ENCODE measurements around the gene RFX3.

The RFX3 gene

DNA sequence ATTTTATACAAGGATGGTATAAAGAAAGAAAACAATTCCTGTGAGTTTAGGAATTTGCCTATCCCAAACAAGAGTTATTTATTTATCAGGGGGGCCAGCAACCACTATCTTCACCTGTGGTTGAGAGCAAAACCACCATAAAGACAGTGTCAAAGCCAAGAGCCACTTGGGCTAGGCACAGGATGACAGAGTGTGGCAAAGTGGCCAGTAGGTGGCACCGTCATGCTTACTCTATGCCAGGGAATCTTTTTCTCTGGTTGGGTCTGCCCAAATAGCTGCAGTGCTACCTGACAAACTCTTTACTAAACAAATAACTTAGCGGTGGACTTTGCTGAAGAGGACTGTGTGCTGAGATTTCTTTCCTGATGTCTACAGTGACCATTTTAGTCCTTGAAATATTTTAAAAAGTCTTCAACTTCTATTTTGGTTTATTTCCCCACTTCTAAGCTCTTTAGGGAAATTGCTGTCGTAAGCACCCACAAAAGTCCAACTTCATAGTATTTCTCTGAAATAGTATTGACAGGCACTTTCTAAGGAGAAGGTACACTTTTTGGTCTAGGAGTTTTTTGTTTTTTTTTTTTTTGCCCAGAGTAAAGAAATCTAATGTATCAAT is 285.0 kb downstream of the RFX3 start:
- Histone ChIP-seq H3K4me2 (ENCODE audit: insufficient read depth, low read length) (no peak overlapping the region), H2AFZ (ENCODE audit: low read depth, low read length) (no peak overlapping the region), H4K20me1 (ENCODE audit: insufficient read depth, low read length) (no peaks in the 10 kb centered on the region), H3K79me2 (ENCODE audit: insufficient read depth, low read length) (no peaks in the 10 kb centered on the region), H3K27me3 (ENCODE audit: insufficient read depth, low read length, poor library complexity) (no peaks in the 10 kb centered on the region), H3K4me1 (ENCODE audit: insufficient read depth, low read length) (no peaks in the 10 kb centered on the region), H3K4me3 (ENCODE audit: low read depth in 1 of 2, low read length in 2 of 2) (no peak overlapping the region), H3K36me3 (ENCODE audit: insufficient read depth, low read length) (0 out of 2 replicates have a peak, but pooled peaks cover 2% of the 10 kb centered on the region), H3K9me3 (ENCODE audit: insufficient read depth, low read length, severe bottlenecking) (no peaks in the 10 kb centered on the region), H3K27ac (ENCODE audit: low read length) (no peak overlapping the region), H3K9ac (ENCODE audit: low read depth, low read length) (no peak overlapping the region)
- TF ChIP-seq, protein P1, sequence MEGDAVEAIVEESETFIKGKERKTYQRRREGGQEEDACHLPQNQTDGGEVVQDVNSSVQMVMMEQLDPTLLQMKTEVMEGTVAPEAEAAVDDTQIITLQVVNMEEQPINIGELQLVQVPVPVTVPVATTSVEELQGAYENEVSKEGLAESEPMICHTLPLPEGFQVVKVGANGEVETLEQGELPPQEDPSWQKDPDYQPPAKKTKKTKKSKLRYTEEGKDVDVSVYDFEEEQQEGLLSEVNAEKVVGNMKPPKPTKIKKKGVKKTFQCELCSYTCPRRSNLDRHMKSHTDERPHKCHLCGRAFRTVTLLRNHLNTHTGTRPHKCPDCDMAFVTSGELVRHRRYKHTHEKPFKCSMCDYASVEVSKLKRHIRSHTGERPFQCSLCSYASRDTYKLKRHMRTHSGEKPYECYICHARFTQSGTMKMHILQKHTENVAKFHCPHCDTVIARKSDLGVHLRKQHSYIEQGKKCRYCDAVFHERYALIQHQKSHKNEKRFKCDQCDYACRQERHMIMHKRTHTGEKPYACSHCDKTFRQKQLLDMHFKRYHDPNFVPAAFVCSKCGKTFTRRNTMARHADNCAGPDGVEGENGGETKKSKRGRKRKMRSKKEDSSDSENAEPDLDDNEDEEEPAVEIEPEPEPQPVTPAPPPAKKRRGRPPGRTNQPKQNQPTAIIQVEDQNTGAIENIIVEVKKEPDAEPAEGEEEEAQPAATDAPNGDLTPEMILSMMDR (IDR thresholded peaks at IDR 0.05; ENCODE audit: borderline replicate concordance, extremely low read depth, low read length, poor library complexity, severe bottlenecking), result peak; percentile 91
- no peak for TF ChIP-seq EZH2 (IDR thresholded peaks at IDR 0.05; ENCODE audit: borderline replicate concordance, low read depth, low read length, severe bottlenecking)
- DNase-seq, result peak; percentile 75
- ATAC-seq (ENCODE audit: insufficient read depth, low read depth), result peak; percentile 99

DNA sequence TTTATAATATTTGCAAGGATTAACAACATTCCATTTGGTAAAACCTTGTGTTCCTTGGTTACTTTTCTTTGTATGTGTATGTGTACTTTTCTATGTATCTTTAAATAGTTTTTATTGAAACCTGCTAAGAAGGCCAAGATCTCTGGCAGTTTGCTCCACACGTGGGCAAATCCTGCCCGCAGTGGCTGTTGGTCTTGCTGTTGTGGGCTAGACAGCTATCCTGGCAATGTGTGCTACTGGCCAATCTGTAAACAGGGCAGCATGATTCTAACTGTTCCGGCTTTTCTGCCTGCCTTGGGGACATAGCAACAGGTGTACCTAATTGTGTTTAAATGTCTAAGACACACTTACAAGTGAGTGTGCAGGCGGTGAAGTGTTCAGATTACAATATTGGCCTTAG is 286.6 kb downstream of the RFX3 start:
- DNase-seq (no peak), ATAC-seq (ENCODE audit: insufficient read depth, low read depth) (no peak)
- Histone ChIP-seq H3K9me3 (ENCODE audit: insufficient read depth, low read length, severe bottlenecking) (no peaks in the 10 kb centered on the region), H3K9ac (ENCODE audit: low read depth, low read length) (no peak overlapping the region), H3K4me1 (ENCODE audit: insufficient read depth, low read length) (no peaks in the 10 kb centered on the region), H3K36me3 (ENCODE audit: insufficient read depth, low read length) (no peaks in the 10 kb centered on the region), H3K79me2 (ENCODE audit: insufficient read depth, low read length) (no peaks in the 10 kb centered on the region), H3K4me2 (ENCODE audit: insufficient read depth, low read length) (no peak overlapping the region), H3K4me3 (ENCODE audit: low read depth in 1 of 2, low read length in 2 of 2) (no peak overlapping the region), H3K27me3 (ENCODE audit: insufficient read depth, low read length, poor library complexity) (no peaks in the 10 kb centered on the region), H3K27ac (ENCODE audit: low read length) (no peak overlapping the region), H4K20me1 (ENCODE audit: insufficient read depth, low read length) (no peaks in the 10 kb centered on the region), H2AFZ (ENCODE audit: low read depth, low read length) (no peak overlapping the region)
- TF ChIP-seq, protein P1 (IDR thresholded peaks at IDR 0.05; ENCODE audit: borderline replicate concordance, extremely low read depth, low read length, poor library complexity, severe bottlenecking), result no peak
- no peak for TF ChIP-seq EZH2 (IDR thresholded peaks at IDR 0.05; ENCODE audit: borderline replicate concordance, low read depth, low read length, severe bottlenecking)

DNA sequence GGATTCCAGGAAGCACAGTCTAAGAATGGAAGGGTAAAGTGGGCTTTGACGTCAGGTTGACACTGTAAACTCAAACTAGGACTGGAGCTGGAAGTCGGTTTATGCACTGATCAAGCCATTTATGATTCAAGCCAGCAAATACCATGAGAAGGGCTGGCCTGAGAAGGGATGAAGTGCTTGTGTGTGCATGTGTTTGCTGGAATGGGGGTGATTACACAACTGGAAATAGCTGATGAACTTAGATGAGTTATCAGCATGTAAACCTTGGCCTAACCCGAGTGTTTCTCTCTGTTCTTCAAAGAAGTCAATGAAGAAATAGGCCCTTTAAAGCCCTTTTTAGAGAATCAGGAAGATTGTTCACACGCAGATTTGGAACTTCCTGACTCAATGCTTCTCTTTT is 287.6 kb downstream of the RFX3 start:
- no peaks in the 10 kb centered on the region for H3K4me1 ChIP-seq (ENCODE audit: insufficient read depth, low read length)
- no peak overlapping the region for H2AFZ ChIP-seq (ENCODE audit: low read depth, low read length)
- H3K36me3 ChIP-seq (ENCODE audit: insufficient read depth, low read length), result no peaks in the 10 kb centered on the region
- H3K79me2 ChIP-seq (ENCODE audit: insufficient read depth, low read length), result no peaks in the 10 kb centered on the region
- H4K20me1 ChIP-seq (ENCODE audit: insufficient read depth, low read length), result no peaks in the 10 kb centered on the region
- no peak overlapping the region for H3K4me3 ChIP-seq (ENCODE audit: low read depth in 1 of 2, low read length in 2 of 2)
- no peaks in the 10 kb centered on the region for H3K9me3 ChIP-seq (ENCODE audit: insufficient read depth, low read length, severe bottlenecking)
- no peak overlapping the region for H3K9ac ChIP-seq (ENCODE audit: low read depth, low read length)
- no peak overlapping the region for H3K4me2 ChIP-seq (ENCODE audit: insufficient read depth, low read length)
- no peak for ATAC-seq (ENCODE audit: insufficient read depth, low read depth)
- DNase-seq, result no peak
- no peaks in the 10 kb centered on the region for H3K27me3 ChIP-seq (ENCODE audit: insufficient read depth, low read length, poor library complexity)
- no peak overlapping the region for H3K27ac ChIP-seq (ENCODE audit: low read length)
- TF ChIP-seq, protein P1 (IDR thresholded peaks at IDR 0.05; ENCODE audit: borderline replicate concordance, extremely low read depth, low read length, poor library complexity, severe bottlenecking), result no peak
- no peak for TF ChIP-seq EZH2 (IDR thresholded peaks at IDR 0.05; ENCODE audit: borderline replicate concordance, low read depth, low read length, severe bottlenecking)
